Hepatocyte (in vitro differentiated cells): Measurements from ENCODE around the gene ALX3. TPM values are rescaled to one million over a fixed set of nuclear protein-coding genes. Genes with fewer than 3 reads are reported as not detected.

Experiments used
- DNase-seq: peaks from one replicate; pipeline ENCODE4 v3.0.0-alpha.2; 2016; ENCODE audit warnings: low spot score
- H2AFZ ChIP-seq: fragments of 200-600 bp; sonication (generic); 2 replicates; pipeline ENCODE4 v1.6.0; 2016; ENCODE audit warnings: antibody characterized with exemption, mild to moderate bottlenecking
- H3K27ac ChIP-seq: fragments of 200-600 bp; sonication (generic); 2 replicates; pipeline ENCODE4 v1.5.1; 2016; ENCODE audit warnings: mild to moderate bottlenecking
- H3K27me3 ChIP-seq: fragments of 200-600 bp; sonication (generic); 2 replicates; pipeline ENCODE4 v1.6.1; 2016
- H3K36me3 ChIP-seq: fragments of 200-600 bp; sonication (generic); replicated peaks from 2 replicates; pipeline ENCODE4 v1.5.1; 2016; ENCODE audit warnings: low read depth; ENCODE audit not compliant: insufficient read depth
- H3K4me1 ChIP-seq: fragments of 200-600 bp; sonication (generic); 2 replicates; pipeline ENCODE4 v1.5.1; 2016; ENCODE audit warnings: mild to moderate bottlenecking, moderate library complexity; ENCODE audit not compliant: insufficient read depth
- H3K4me2 ChIP-seq: fragments of 200-600 bp; sonication (generic); 2 replicates; pipeline ENCODE4 v1.6.0; 2016
- H3K4me3 ChIP-seq: fragments of 200-600 bp; sonication (generic); 2 replicates; pipeline ENCODE4 v1.5.1; 2016; ENCODE audit warnings: mild to moderate bottlenecking
- H3K79me2 ChIP-seq: fragments of 200-600 bp; sonication (generic); 2 replicates; pipeline ENCODE4 v1.6.0; 2017; ENCODE audit warnings: mild to moderate bottlenecking
- H3K9me2 ChIP-seq: fragments of 200-600 bp; sonication (generic); replicated peaks from 2 replicates; pipeline ENCODE4 v1.6.0; 2017; ENCODE audit warnings: mild to moderate bottlenecking; ENCODE audit not compliant: insufficient read depth
- H3K9me3 ChIP-seq: fragments of 200-600 bp; sonication (generic); 2 replicates; pipeline ENCODE4 v1.5.1; 2016; ENCODE audit warnings: low read depth, mild to moderate bottlenecking
- H4K20me1 ChIP-seq: fragments of 200-600 bp; sonication (generic); 2 replicates; pipeline ENCODE4 v1.6.0; 2016; ENCODE audit warnings: mild to moderate bottlenecking; ENCODE audit not compliant: insufficient read depth, poor library complexity, severe bottlenecking
- CTCF ChIP-seq: fragments of 200-600 bp; sonication (generic); IDR thresholded peaks from 2 replicates; pipeline ENCODE4 v1.5.1; 2016; ENCODE audit warnings: antibody characterized with exemption, mild to moderate bottlenecking; ENCODE audit not compliant: poor library complexity
- EZH2 ChIP-seq: fragments of 200-600 bp; sonication (generic); IDR thresholded peaks from 2 replicates; pipeline ENCODE4 v1.6.1; 2016; ENCODE audit warnings: antibody characterized with exemption, mild to moderate bottlenecking, borderline replicate concordance
- EZH2phosphoT487 ChIP-seq: fragments of 200-600 bp; sonication (generic); IDR thresholded peaks from one replicate; pipeline ENCODE4 v1.6.1; 2018; ENCODE audit warnings: antibody characterized with exemption, mild to moderate bottlenecking, low read depth, moderate library complexity; ENCODE audit not compliant: unreplicated experiment, severe bottlenecking
- WGBS: methylation state at CpG from one replicate; pipeline ENCODE4 v1.1.6; 2016; ENCODE audit warnings: low lambda C conversion rate; ENCODE audit errors: missing lambda C conversion rate; 5-methylcytosine and 5-hydroxymethylcytosine counted together
- polyA plus RNA-seq: library from polyadenylated mRNA; unstranded; fragments of >200 nt; fragmentation: Nextera tagmentation; extraction: Ambion mirVana; gene quantifications from 2 replicates; pipeline ENCODE4 v1.2.1, GENCODE V29; 2016
- total RNA-seq: library from RNA; depleted of rRNA; stranded (reverse); fragments of >200 nt; gene quantifications from 2 replicates; pipeline ENCODE4 v1.2.3, GENCODE V29; 2014

The ALX3 gene
- total and polyA plus RNA-seq, 2 experiments from 2014 or later: 0.27 to 0.92 TPM

- H3K4me1 ChIP-seq: no peaks in the 10 kb centered on the region
- H3K79me2 ChIP-seq: no peaks in the 10 kb centered on the region
- H3K9me3 ChIP-seq: no peaks in the 10 kb centered on the region
- H3K27me3 ChIP-seq: no peaks in the 10 kb centered on the region
- no peak for DNase-seq
- no peak overlapping the region for H3K4me3 ChIP-seq
- H3K4me2 ChIP-seq: no peak overlapping the region
- TF ChIP-seq EZH2phosphoT487 (no peak), EZH2 (no peak), CTCF (no peak)
- peaks cover 2% of the 10 kb centered on the region for H4K20me1 ChIP-seq
- WGBS: 85% methylated on average over 4 of the region's 4 CpGs
- H2AFZ ChIP-seq: no peak overlapping the region
- no peak overlapping the region for H3K27ac ChIP-seq
- H3K36me3 ChIP-seq: no peaks in the 10 kb centered on the region
- no peaks in the 10 kb centered on the region for H3K9me2 ChIP-seq
Measured at GRCh38 chr1:110050602-110051261, 19.7 kb downstream of the ALX3 start.

- WGBS: 88% methylated on average over 11 of the region's 11 CpGs
- H2AFZ ChIP-seq: no peak overlapping the region
- H3K27ac ChIP-seq: no peak overlapping the region
- H3K36me3 ChIP-seq: no peaks in the 10 kb centered on the region
- no peaks in the 10 kb centered on the region for H3K9me3 ChIP-seq
- no peak overlapping the region for H3K4me3 ChIP-seq
- TF ChIP-seq EZH2: no peak
- no peak for TF ChIP-seq CTCF
- TF ChIP-seq EZH2phosphoT487: no peak
- peaks cover 2% of the 10 kb centered on the region for H4K20me1 ChIP-seq
- DNase-seq: no peak
- no peaks in the 10 kb centered on the region for H3K4me1 ChIP-seq
- no peaks in the 10 kb centered on the region for H3K79me2 ChIP-seq
- H3K27me3 ChIP-seq: no peaks in the 10 kb centered on the region
- H3K9me2 ChIP-seq: no peaks in the 10 kb centered on the region
- no peak overlapping the region for H3K4me2 ChIP-seq
Measured at GRCh38 chr1:110049801-110050601, 20.5 kb downstream of the ALX3 start.

- Histone ChIP-seq H2AFZ (no peak overlapping the region), H3K9me3 (no peaks in the 10 kb centered on the region), H3K9me2 (no peaks in the 10 kb centered on the region), H3K4me2 (no peak overlapping the region), H3K4me3 (no peak overlapping the region), H3K27me3 (no peaks in the 10 kb centered on the region), H4K20me1 (peaks cover 1% of the 10 kb centered on the region), H3K4me1 (no peaks in the 10 kb centered on the region), H3K79me2 (no peaks in the 10 kb centered on the region), H3K27ac (no peak overlapping the region), H3K36me3 (peaks cover under 1% of the 10 kb centered on the region)
- DNase-seq: no peak
- TF ChIP-seq EZH2phosphoT487 (no peak), EZH2 (no peak), CTCF (no peak)
- 89% methylated on average over 9 of the region's 9 CpGs for WGBS
Measured at GRCh38 chr1:110048923-110049601, 21.4 kb downstream of the ALX3 start.
